Nucleus accumbens (tissue), 56 donors: ENCODE data around the gene WASHC1.
"Not testable (repeated sequence)": the region's sequence is repeated elsewhere in the genome, so short reads cannot be mapped to it uniquely, and the experiment has no call there.

Experiments used
- DNase-seq, 56 donors: peaks; one replicate each; lab custom pipeline; 2025; lab: John Stamatoyannopoulos, UW

WASHC1 gene, protein sequence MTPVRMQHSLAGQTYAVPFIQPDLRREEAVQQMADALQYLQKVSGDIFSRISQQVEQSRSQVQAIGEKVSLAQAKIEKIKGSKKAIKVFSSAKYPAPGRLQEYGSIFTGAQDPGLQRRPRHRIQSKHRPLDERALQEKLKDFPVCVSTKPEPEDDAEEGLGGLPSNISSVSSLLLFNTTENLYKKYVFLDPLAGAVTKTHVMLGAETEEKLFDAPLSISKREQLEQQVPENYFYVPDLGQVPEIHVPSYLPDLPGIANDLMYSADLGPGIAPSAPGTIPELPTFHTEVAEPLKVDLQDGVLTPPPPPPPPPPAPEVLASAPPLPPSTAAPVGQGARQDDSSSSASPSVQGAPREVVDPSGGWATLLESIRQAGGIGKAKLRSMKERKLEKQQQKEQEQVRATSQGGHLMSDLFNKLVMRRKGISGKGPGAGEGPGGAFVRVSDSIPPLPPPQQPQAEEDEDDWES

GRCh38 chr9:29356-29755, at the start of gene WASHC1:
TSS of gene WASHC1 (minus strand) at chr9:29456. CDS start at chr9:24999, 4,457 bp downstream.
- DNase-seq, result not testable (repeated sequence)

DNA sequence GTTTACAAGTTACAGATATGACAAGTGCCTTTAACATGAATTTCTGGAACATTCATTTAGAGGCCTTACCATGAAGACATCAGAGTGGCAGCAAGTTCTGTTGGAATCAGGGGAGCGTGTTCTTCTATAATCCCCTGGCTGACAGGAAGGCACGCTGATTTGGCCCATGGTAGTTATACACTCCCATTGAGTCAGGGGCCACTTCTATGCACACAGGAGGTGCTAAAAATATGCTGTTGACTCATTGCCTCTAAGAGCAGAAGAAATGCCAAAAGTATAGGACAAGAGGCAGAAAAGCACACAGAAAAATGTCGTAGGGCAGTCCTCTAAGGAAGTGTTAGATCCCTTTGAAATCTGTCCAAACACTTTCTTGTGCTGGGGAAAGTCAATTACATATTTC, 49.1 kb upstream of the WASHC1 start:
- not testable (repeated sequence) for DNase-seq

GRCh38 chr9:76389-76788, 47.1 kb upstream of the WASHC1 start:
- not testable (repeated sequence) for DNase-seq

DNA sequence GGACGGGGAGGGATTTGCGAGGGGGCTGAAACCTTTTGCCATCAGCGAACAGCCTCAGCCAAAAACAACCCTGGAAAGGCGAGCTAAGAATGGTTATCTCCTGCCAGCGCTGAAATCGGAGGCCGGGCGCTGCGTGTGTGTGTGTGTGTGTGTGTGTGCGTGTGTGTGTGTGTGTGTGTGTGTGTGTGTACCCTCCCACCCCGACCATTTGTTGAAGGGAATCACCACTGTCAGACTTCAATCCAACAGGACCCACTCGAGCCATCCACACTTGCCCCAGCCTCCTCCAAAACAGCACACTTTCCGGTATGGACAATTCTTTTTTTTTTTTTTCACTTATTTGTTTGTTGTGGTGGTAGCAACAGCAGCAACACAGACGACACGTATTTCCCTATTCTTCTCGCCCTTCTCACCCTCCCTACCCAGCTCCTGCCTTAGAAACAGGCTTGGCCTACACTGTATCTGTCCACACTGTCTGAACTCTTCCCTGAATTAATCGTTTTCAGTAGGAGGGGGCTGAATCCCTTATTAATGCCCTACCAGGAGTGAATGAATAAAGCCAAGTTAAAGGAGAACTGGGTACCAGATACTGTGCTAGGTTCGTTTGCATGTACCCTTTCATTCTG, 44.8 kb upstream of the WASHC1 start:
- not testable (repeated sequence) for DNase-seq

GRCh38 chr9:73076-73899, 44.0 kb upstream of the WASHC1 start:
- DNase-seq, result peak in 1 of 56 donors; percentile 0

DNA sequence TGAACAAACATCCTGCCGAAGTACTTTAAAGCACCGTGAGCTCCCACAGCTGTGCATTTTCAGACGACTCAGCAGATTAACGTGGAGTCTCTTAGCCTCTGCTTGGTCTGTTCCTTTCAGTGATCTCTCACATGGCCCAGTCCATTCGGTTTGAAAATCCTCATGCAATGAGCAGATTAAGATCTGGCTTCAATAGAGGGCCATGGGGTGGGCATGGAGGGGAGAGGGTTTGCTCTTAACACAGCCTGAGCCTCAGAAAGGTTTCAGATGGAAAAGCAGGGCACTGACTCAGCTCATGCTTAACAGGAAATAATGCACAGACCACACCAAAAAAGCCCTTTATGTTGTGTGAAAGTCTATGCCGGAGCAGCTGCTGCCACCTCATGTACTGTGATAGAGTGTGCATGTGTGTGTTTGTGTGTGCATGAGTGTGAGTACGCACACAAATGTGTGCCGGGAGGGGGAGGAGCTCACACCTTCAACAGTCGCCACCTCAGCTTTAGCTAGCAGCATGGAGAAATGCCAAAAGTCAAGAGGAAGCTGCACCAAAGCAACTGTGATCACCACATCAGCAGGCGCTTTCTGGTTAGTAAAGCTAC, 33.9 kb upstream of the WASHC1 start:
- DNase-seq, result not testable (repeated sequence)

GRCh38 chr9:52678-53077, 23.4 kb upstream of the WASHC1 start:
- not testable (repeated sequence) for DNase-seq

- DNase-seq, result not testable (repeated sequence)
Measured at GRCh38 chr9:48190-48842, 19.1 kb upstream of the WASHC1 start.

DNA sequence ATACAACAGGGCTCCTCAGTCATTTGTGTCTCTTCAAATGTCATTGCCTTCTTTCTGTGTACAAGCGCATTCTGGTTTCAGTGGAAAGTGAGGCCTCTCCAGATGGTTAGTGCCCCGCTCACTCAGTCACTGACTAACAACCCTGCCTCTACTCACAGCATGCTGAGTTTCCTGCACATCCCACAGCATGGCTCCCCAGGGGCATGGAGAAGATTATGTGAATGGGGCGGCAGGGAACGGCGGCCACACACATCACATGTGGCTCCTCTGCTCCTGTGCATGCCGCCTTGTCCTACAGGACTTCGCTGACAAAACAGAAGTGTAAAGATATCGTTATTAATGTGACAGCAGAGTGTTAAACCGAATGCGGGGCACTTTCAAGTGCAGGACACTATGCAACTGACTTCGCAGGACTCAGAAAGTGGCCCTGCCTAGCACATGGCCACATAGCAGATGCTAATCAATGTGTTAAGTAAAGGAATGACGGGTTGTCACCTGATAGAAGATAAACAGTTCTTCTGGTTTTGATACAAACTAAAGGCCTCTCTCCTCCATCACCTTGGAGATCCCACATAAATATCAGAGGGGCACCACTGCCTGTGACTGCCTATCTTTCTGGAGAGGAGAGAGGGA, 17.5 kb upstream of the WASHC1 start:
- not testable (repeated sequence) for DNase-seq

DNA sequence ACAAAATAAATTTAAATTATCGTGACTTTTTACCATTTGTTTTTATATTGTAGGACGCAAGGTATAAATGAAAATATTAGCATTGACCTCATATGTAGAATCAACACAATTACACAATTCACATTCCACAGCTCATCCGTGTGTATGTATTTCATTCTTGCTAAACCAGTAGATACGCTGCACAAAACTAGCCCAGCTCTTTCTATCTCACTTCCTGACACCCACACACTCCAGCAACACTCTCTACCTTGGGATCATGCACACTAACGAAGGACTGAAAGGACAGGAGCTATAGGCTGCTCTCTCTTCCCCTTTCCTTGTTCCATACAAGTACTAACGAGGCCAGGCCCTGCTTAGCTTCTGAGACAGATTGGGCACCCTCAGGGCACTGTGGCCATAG, 16.9 kb upstream of the WASHC1 start:
- not testable (repeated sequence) for DNase-seq

DNA sequence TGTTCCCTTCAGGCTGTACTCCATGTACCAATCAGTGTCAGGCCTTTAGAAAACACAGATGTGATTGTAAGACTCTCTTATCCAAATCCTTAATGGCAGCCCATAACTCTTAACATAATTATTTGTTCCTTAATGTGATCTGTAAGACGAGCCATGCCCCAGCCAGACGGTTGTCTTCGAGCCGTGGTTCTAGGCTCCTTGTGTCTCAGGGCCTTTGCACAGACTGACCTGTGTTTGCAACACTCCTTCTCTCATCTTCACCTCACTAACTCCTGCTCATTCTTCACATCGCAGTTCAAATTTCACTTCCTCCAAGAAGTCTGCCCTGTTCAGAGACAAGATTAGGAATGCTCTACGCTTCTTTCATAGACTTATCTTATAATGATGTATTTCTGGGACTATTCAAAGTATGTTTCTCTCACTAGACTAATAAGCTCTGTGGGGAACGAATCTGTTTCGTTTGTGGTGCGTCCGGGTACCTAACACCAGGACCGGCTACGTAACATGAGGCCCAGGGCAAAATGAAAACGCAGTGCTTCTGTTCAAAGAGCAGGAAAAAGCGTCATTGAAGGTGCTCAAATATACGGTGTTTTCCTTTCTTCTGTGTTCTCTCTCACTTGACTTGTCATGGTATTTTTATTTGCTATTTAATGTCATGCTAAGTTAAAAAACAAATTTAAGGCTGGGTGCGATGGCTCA, 16.1 kb upstream of the WASHC1 start:
- DNase-seq, result not testable (repeated sequence)

DNA sequence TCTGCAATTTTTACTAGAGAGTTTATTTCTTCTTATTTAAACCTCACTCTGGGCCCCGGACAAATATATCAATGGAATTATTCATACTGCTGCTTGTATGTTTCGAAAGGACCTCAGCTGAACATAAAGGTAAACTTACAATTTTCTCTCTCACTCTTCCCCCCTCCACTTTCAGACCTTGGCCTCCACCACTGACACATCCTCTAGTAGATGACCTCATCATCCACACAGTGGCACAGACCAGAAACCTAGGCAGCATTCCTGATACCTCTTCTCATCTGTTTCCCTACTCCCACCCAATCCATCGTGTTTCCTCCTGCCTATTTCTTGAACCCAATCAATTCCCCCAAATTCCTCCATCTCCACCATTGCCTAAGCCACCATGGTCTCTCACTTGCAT, 15.2 kb upstream of the WASHC1 start:
- not testable (repeated sequence) for DNase-seq

DNA sequence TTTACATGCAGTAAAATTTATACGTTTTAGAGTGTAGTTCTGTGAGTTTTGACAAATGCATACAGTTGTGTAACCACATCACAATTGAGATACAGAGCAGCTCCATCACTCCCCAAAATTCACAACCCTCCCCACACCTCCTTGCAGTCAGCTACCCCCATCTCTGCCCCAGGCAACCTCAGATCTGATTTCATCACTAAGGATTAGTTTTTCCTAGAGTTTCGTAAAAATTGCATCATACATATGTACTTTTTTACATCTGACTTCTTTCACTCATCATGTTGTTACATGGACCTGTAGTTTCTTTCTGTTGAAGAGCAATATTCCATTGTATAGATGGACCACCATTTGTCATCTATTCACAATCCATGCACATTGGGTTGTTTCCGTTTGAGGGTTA, 14.4 kb upstream of the WASHC1 start:
- DNase-seq, result not testable (repeated sequence)

- DNase-seq, result not testable (repeated sequence)
Measured at GRCh38 chr9:43116-43515, 13.9 kb upstream of the WASHC1 start.

GRCh38 chr9:41819-42218, 12.6 kb upstream of the WASHC1 start:
- not testable (repeated sequence) for DNase-seq

DNA sequence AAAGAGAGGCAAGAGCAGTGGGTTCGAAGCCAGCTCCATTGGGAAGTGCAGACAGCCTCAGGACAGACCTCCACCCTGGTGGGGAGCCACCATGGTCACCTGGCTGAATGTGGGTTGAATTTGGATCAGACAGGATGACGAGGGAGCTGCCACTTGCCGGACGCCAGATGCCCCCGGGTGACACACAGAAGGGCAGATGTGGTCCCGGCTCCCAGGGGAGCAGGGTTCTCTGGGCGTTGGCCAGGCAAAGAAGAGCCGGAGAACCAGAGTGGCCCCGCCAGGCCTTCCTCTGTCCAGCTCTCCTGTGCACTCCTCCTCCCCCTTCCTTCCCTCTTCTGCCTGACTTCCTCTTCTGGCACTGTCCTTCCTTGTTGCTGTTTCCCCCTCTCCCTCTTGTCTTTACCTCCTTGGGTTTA, 12.0 kb upstream of the WASHC1 start:
- not testable (repeated sequence) for DNase-seq

DNA sequence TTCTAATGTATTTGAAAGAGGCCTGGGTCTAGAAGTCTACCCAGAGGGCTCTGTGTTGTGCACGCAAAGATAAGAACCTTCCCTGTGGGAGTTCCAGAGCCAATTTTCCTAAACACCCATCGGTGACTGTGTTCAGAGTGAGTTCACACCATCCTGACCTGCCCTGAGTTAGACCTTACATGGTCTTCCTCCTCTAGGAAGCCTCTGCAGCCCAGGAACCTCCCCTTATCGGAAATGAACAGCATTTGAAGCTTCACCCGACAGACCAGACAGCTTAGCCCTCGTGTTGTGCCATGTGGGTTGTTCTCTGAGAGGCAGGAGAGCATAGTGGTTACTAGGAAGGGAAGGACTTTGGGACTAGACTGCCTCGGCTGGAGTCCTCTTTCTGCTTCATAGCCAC, 3.1 kb upstream of the WASHC1 start:
- DNase-seq, result not testable (repeated sequence)

DNA sequence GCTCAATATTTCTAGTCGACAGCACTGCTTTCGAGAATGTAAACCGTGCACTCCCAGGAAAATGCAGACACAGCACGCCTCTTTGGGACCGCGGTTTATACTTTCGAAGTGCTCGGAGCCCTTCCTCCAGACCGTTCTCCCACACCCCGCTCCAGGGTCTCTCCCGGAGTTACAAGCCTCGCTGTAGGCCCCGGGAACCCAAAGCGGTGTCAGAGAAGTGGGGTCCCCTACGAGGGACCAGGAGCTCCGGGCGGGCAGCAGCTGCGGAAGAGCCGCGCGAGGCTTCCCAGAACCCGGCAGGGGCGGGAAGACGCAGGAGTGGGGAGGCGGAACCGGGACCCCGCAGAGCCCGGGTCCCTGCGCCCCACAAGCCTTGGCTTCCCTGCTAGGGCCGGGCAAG, 481 bp downstream of the WASHC1 start:
- not testable (repeated sequence) for DNase-seq

GRCh38 chr9:21621-22020, 7.6 kb downstream of the WASHC1 start:
- DNase-seq, result not testable (repeated sequence)
